HG03095 (cell line): ENCODE measurements around the gene PIGW.
"Not testable (repeated sequence)": the region's sequence is repeated elsewhere in the genome, so short reads cannot be mapped to it uniquely, and the experiment has no call there.

Source experiments
- ATAC-seq: cut with Tn5 transposase; IDR thresholded peaks from one replicate; pipeline ENCODE4 v1.9.1; 2021; ENCODE audit warnings: moderate library complexity; ENCODE audit not compliant: unreplicated experiment

PIGW gene

GRCh38 chr17:36507266-36507665 lies 27.5 kb upstream of the PIGW start:
- no peak for ATAC-seq

DNA sequence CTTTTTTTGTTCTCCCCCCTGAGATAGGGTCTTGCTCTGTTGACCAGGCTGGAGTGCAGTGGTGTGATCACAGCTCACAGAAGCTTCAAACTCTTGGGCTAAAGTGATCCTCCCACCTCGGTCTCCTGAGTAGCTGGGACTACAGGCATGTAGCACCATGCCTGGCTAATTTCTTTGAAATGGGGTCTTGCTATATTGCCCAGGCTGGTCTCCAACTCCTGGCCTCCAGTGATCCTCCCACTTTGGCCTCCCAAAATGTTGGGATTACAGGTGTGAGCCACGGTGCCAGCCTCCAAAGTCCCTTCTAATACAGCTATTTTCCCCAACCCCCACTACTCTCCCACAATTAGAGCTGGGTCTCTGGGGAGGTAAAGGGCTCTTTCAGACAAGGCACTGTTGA lies 26.3 kb upstream of the PIGW start:
- ATAC-seq = not testable (repeated sequence)

DNA sequence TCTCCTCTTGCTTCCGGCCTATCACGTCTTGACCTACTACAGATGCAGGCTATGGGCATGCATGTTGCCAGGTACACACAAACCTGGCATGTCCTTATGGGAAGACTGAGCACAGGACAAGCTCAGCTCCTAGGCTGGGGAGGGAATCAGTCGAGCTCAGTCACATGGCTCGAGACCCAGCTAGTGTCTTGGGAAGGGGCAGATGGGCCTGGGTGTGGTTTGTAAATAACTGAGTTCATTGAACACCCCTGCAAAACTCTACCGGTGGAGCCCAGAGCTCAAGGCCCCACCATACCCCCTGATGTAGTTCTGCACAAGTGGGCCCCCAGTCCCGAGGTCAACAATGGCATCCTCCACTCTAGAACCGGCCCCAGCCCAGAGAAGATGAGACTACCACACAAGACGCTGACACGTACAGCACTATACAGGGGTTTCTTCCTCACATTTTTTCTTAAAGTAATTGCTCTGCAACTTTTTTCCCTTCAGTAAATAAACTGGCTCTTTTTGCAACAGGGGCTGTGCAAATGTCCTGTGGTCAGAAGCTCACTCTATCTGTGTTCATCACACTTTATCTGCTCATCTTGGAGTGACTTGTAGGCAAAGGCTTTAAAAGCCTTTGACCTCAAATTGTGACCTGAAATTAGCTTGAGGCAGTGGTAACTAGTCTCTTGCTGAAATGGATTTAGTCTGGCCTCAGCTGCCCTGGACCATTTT lies 25.4 kb upstream of the PIGW start:
- no peak for ATAC-seq

- no peak for ATAC-seq
Measured at GRCh38 chr17:36510636-36511035, 24.2 kb upstream of the PIGW start.

- no peak for ATAC-seq
Measured at GRCh38 chr17:36511216-36511615, 23.6 kb upstream of the PIGW start.

GRCh38 chr17:36512641-36513040 lies 22.1 kb upstream of the PIGW start:
- ATAC-seq = no peak

DNA sequence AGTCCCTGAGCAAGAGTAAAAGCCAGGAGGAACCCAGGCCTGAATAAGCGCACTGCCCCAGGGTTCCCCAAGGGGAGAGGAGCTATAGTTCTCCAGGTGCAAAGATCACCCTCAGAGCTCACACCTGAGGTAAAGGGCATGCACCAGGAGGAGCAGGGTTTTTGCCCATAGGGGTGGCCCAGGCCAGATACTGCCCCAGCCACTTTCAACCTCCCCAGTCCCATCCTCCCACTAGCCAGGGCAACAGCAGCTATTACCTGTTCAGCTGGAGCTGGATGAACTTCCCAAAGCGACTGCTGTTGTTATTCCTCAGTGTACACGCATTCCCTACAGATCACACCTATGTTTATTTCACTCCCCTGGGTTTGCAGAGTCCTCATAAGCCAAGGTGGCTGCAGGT lies 19.9 kb upstream of the PIGW start:
- no peak for ATAC-seq

- ATAC-seq = no peak
Measured at GRCh38 chr17:36515837-36516236, 18.9 kb upstream of the PIGW start.

- no peak for ATAC-seq
Measured at GRCh38 chr17:36523113-36523512, 11.7 kb upstream of the PIGW start.

DNA sequence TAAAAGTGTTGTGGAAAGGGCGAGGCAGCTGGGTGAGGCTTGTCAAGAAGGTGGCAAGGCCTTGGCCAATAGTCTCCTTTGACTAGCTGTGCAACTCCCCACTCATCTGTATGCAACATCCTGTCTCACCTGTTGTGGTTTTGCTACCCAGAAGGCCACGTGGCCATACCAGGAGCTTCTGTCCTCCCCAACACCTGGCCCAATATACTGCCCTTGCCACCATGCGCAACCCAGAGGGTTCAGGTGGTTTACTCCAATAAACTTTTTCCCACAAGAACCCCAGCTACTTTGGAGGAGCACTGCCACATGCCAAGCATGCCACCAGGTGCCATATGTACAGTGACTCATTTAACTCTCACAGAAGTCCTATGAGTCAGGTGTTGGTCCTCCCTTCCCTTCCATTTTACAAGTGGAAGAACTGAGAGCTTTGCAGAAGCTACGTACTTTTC lies 10.3 kb upstream of the PIGW start:
- ATAC-seq = no peak

DNA sequence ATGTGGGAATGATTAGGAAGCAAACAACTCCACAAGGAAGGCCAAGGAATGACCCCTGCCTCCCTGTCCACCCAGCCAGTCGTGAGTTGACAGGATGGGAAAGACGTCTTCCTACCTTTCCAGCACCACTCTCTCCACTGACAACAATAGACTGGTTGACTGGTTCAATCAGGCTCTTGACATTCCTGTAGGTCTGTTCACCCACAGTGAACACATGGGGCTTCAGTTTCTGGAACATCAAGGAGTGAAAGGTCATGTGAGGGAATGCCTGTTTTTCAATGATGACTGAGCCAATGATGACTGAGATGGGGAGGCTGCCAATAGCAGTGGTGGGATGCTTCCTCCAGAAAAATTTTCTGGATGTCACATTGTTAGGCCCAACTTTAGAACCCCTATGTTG lies 9.7 kb upstream of the PIGW start:
- ATAC-seq = no peak

DNA sequence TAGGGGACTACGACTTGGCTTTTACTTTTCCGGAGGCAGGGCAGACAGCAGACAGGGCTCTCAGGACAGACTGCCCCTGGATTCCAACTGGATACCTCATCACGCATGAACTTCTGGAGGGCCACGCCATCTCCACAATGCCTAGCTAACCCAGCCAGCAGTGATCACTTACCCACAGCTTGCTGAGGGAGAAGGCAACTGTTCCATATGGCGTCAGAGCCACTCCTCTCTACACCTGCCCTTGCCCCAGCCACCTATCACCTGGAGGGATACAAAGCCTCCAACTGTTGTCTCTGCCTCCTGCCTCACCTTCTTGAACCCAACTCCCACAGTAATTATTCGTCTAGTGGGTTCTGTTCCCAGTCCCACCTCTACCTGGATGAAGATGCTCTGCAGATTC lies 8.9 kb upstream of the PIGW start:
- no peak for ATAC-seq

DNA sequence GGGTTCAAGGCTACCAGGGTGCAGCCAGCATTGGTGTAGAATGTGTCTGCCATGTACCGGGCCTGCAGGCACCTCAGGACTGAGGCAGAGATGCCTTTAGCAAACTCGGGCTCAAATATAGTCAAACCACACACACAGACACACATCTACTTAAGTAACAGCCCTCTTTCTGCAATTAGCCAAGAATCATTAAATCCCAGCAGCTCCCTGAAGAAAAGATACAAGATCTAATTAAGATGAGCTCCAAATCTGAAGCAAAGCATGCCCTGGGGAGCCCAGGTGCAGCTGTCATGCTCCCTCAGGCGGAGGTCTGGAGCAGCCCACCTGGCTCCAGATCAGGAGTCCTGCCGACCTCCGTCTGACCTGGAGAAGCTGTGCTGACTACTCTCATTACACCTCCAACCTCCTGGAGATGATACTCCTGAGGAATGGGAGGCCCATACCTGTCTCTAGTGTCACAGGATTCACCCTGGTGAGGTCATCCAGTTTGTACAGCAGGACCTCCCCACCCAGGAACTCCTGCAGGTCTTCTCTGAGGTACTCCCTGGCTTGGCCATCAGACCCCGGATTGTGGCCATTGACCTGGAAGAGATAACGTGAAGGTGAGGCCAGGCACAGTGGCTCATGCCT lies 7.1 kb upstream of the PIGW start:
- no peak for ATAC-seq

DNA sequence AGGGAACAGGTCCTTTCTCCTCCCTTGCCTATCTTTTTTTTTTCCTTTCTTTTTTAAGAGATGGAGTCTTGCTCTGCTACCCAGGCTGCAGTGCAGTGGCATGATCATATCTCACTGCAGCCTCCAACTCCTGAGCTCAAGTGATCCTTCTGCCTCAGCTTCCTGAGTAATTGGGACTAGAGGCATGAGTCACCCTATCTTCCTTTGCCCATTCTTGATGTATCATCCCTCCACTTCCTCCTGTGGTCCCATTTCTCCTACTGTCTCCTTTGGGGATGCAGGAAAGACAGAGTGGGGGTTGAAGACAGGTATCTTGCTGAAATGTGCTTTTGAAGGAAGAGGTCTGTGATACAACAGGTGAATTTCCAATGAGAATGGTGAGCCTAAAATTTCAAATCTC lies 5.7 kb upstream of the PIGW start:
- ATAC-seq = no peak

GRCh38 chr17:36532435-36532975 lies 2.3 kb upstream of the PIGW start:
- no peak for ATAC-seq

DNA sequence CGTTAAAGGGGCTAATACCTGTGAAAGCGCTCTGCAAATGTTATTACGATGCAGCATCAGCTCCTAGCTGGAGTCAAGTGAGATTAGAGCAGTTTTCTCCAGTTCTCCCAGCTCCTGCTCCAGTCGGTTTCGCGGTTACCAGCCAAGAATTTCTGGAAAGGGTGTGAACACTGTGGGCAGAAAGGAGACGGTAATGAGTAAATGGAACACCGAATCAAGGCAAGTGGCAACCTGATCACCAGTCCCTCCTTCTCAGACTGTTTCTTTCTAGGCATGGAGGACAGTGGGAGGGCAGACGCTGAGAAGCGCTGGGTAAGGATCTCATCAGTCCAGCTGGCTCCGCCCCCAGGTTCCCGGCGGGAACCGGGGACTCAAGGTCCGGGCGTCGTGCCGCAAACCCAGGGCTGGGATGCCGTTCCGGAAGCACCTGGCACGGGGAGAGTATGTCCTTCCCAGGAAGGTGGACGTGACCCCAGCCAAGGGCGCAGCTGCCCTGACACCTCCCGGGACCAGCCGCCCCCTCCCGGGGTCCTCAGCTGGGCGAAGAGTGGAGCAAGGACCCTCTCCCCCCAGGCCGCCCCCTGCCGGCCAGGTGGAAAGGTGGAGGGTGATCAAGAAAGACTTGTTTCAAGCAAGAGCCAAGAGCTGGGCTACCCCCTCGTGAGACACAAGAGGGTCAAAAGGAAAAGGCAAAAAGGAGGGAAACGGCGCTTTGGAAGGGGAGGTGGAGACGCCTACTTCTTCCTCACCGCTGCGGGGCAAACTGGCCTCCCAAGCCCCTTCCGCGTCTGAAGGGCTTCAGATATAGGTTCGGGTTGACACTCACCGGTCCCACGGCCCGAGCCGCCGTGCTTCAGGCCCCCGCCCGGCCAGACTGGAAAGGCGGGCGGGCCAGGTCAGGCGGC lies 600 bp upstream of the PIGW start:
- ATAC-seq = peak; percentile 30

DNA sequence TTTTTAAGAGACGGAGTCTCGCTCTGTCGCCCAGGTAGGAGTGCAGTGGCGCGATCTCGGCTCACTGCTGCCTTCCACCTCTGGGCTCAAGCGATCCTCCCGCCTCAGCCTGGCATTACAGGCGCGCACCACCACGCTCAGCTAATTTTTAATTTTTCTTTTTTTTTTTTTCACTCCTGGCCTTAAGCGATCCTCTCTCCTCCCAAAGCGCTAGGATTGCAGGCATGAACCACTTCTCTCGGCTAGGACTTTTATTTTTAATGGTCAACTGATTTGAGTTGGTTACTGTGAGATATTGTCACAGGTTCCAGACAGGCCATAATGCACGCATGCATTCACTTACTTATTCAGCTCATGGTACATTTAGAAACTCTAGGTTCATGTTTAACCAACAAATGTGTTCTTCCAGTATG lies 888 bp downstream of the PIGW start:
- ATAC-seq = peak; percentile 4

GRCh38 chr17:36540696-36541095 lies 5.9 kb downstream of the PIGW start:
- ATAC-seq = no peak

GRCh38 chr17:36542755-36543154 lies 8.0 kb downstream of the PIGW start:
- no peak for ATAC-seq

GRCh38 chr17:36544044-36544306 lies 9.2 kb downstream of the PIGW start:
- ATAC-seq = peak; percentile 12

DNA sequence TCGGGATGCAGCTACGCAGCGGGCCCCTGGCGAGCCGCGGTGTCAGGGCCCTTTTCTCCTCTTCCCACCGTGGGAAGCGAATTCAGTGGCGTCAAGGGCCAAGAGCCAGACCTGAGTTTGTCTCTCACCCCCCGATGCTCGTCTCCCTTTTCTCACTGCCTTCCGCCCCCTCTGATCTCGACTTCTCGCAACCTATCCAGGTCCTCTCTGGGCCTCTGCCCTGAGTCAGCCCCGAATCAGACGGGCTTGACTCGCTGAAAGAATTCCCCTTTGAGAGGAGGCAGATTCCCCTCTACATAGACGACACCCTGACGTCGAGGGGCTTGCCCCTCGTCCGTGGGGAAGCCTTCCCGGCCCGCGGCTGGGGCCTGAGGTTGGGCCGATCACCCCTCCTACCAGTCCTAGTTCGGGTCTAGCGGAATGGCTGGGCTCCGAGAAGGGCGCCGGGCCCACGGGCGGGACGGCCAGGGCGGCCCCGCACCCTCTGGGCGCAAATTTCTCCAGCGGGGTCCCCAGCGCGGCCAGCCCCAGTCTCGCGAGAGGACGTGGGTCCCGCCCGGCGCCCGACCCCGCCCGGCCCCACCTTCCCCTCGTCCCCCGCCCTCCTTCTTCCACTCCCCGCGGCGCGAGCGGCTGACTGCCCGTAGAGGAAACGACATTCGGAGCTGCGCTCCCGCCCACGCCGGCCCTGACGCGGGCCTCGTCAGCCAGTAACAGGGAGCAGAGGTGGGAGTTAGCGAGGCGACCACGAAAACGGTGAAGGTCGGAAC lies 9.7 kb downstream of the PIGW start, which contains the start of gene GGNBP2:
GGNBP2 (plus strand) TSS at position 613 of the 770 bp plus-strand sequence. CDS start 806 bp downstream, outside the sequence.
- peak; percentile 39 for ATAC-seq
